NCI-H2081 treated with DMSO at 0.1 percent for 48 hours (cell line): ENCODE data around the gene CBX5.
"Not testable (repeated sequence)": the region's sequence is repeated elsewhere in the genome, so short reads cannot be mapped to it uniquely, and the experiment has no call there.

Experiments used
- DNase-seq: peaks from one replicate; lab custom pipeline; 2025; lab: John Stamatoyannopoulos, UW

Gene CBX5

DNA sequence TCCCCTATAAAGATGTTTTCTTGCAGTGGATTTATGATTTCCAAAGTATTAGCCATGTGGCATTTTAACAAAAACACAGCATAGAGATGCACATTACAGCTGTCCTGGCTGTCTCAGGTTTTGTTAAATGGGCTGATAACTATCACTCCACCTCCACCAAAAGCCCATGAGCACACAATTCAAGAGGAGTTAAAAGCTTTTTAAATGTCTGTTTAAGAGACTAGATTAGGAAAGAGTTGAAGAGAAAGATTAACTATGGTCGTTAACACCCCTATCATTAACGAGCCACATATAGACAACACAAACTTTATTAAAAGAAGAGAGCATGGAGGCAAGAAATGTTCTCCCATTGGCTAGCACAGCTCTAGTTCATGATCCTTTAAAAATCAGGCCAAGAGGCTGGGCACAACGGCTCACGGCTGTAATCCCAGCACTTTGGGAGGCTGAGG is 14.5 kb downstream of the CBX5 start:
- no peak for DNase-seq

DNA sequence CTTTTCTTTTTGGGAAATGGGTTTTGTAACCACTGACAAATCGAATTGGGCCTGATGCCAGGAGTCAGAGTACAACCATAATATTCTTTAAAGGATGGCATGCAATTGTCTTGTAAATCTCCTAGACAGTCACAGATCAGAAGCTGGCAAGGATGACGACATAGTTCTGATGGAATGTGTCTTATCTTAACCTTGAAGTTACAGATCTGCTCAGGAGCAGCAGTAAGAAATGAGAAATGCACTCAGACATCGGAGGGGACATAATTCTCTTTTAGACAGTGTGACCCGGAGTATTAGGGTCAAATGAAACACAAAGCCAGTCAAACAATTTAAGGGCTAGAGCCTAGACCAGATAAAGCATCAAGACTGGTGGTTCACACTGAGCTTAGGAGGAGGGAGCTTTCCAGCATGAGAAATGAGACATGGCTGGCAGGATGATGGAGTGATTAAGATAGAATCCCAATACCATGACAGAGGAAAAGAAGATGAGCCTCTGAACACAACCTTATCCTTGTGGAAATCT is 17.5 kb downstream of the CBX5 start:
- DNase-seq, result no peak

DNA sequence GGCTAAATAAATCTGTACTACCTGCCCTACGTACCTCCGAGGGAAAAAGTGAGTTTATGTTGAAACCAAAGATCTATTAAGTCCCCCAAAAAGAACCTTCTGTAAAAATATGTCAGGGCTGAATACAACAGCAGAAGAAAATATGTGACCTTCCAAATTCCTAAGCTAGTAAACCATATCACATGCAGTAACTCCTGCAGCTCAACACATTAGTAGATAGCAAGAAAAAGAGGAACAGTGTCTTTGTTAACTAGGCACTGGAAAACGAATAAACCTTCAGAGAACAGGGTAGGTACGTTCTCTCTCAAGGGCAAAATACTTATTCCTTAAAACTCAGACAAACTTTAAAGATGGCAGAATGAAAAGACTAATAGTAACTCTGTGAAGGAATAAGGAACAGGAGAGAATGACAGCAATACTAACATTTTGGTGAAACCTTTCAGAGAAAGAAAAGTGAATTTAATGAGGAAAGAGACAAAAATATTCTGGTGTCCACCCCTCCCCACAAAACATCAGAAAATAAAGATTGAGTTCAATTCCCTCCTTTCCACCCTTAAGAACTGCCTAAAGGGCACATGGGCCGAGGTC is 18.0 kb downstream of the CBX5 start:
- DNase-seq, result no peak

DNA sequence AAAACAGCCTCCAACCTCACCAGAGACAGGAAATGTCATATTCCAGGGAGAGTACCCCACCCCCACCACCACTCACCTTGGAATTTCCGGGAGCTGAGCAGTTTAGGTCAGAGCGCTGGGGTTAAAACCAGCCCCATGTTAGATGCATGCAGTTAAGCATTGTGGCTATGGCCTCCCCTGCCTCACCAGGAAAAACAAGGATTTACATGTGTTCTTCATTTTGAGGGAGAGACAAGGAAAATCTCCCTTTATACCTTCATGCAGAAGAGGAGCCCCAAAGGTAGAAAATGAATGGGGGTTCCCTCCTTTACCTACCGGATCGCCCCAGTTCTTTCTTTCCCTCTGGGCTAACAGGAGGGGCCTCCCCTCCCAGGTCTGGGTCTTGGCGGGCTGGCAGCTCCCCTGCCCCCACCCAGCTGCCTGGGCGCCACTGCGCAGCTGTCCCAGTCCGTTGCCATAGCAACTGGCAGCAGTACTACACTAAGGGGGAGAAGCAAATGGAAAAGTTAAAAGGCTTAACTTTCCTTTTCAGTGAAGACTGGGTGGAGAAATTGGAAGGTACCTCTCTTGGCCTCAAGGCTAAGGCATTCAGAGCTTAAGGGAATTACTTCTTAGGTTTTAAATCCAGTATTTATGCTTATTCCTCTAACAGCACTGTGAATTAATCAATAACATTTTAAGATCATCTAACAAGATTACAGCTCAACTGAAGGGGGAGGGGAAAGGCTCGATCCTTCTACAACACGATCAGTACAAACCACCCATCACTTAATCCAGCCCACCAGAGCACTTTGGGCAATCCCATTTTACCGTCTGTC is 20.5 kb downstream of the CBX5 start:
- peak; percentile 80 for DNase-seq

DNA sequence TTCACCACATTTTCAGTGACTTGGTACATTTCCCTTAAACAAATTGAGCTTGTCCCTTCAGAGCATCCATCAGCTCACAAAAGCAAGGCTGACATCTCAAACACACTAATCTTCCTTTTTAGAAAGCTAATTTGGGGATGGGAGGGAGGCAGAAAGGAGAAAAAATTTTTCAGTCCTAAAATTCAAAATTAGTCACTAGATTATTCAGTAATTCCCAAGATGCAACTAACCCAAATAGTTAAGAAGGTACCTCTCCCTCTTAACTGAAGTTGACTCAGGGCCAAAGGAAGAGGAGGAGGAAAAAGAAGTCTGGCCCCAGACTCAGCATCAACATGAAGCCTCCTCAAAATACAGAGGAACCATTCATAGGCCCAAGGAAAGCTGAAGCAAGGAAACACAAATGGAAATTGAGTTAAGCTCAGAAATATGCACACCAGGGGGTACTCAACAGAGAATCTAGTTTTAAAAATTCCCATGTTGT is 21.7 kb downstream of the CBX5 start:
- no peak for DNase-seq

DNA sequence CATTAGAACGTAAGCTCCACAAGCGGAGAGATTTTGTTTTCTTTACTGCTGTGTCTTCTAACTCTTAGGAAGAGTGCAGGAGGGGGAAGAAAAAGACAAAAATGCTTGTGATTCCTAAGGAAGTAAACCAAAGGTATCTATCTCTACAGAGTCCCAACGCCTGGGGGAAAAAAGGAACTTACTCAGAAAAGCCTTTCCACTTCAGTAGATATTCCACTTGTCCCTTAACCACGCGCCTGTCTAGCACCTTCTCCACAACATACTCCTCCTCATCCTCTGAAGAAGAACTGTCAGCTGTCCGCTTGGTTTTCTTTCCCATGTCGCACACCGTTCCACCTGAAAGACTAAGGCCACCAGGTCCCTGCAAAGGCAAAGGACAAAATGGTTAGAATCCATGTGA is 22.6 kb downstream of the CBX5 start:
- no peak for DNase-seq

DNA sequence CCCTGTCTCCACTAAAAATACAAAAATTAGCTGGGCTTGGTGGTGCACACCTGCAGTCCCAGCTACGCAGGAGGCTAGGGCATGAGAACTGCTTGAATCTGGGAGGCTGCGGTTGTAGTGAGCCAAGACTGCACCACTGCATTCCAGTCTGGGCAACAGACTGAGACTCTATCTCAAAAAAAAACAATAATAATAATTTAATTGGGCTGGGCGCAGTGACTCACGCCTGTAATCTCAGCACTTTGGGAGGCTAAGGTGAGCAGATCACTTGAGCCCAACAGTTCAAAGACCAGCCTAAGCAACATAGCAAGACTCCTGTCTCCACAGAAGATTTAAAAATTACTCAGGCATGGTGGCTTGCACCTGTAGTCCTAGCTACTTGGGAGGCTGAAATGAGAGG is 26.7 kb downstream of the CBX5 start:
- DNase-seq, result no peak

DNA sequence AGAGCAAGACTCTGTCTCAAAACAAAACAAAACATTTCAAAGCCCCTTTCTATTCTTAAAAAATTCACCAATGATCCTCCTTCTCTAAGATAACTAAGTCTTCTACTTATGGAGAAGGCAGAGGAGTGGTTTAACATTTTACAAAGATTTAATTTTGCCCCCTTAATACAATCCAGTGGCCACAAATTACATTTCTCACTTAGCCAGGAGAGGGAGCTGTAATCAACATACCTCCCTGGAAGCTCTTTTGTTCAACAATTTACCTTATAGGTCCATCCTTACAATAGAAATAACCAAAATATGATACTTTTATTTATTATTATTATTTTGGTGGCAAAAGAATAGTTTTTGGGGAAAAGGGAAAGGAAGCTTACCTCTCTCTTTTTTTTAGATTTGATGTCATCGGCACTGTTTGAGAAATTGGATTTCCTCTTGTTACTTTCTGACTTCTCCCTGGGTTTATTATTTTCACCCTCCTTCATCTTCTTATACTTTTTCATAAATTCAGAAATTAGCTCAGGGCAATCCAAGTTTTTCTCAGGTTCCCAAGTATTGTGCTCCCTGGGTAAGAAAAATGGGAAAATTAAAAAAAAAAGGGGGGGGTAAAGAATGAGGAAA is 28.1 kb downstream of the CBX5 start:
- no peak for DNase-seq

DNA sequence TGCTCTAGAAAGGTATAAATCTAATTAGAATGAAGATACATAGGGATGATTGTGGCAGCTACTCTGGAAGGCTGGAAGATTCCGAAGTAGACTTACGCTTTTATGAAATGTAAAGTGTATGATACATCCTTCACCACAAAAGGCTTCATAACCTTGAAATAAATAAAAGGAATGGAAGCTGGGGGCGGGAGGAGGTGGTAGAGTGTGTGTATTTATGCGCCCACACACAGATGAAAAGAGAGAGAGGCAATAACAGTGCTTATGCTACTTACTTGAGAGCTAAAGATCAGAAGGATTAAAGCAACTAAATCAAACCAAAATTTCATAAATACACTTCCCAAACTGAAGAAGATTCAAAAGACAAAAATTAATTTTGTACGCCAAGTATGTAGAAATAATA is 30.4 kb downstream of the CBX5 start:
- DNase-seq, result no peak

DNA sequence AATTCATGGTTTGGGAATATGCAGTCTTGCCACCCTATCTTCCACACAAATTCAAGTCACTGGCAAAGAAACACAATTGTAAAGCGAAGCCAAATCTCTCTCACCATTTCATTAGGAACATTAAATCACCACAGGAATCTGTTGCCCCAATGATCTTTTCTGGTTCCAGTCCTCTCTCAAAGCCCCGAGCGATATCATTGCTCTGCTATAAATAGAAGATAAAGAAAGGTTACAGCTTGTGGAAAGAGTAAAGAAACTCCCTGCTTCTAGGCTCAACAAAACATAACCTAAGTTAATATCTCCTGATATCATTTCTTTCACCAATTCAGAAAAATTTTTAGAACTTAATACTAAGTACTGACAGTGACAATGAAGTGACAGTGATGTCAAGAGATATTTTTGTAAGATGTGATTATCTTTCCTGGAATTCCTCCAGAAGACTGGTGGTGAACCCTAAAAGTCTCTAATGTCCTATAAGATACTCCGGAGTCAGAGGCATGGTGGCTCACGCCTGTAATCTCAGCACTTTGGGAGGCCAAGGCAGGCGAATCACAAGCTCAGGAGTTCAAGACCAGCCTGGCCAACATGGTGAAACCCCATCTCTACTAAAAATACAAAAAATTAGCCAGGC is 33.8 kb downstream of the CBX5 start:
- no peak for DNase-seq

DNA sequence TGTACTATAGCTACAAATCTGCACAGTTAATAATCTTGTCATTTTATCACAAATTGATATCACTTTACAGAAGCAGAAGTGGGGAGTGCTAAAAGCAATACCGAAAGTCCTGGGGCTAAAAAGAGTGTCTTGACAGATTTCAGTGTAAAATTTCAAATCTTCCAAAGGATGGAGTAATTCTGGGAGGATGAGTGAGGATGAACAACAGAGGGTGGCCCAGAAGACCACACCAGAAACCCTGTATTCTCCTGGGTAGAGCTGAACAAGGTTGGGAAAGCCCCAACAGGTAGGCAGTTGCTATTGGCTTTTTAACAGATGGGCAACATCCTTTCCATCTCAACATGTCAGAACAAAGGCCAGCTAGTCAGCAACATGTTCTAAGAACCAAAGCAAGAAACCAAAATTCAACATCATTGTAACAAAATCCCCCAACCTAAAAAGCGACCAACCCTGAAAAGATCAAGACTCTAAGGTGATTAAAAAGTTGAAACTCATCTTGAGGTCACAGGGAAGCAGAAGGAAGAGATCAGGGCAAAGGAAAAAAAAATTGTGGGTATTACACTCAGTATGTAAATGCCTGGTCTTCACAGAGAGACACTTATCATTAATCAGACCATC is 38.8 kb downstream of the CBX5 start:
- no peak for DNase-seq

DNA sequence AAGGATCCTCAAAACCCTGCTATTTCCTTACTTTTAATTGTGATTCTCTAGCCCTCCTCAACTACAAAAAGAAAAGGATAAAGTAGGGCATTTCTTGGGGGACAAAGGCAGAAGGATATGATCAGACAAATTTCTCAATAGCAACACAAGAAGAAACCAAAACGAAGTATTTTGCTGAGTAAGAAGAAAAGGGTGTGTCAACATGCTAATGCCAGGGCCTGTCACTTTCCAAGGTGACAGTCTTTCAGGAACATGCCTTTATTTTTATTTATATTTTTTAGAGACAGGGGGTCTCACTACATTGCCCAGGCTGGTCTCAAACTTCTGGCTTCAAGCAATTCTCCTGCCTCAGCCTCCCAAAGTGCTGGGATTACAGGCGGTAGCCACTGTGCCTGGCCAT is 39.8 kb downstream of the CBX5 start:
- DNase-seq, result no peak

DNA sequence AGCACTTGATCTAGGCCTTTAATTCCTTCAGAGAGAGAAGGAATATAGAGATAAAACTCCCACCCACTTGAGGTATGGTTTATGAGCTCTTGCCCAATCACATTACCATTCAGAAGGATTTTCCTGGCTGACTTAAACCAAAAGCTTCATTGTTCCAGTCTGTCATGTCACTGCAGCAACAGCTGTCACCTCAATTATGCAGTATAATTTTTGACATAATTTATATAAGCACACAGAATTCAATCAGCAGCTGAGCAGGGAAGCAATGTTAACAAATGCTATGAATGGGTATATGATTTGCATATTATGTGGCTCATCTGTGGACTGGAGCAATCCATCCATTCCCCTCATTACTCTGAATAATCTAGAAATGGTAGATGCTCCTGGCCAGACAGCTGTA is 40.3 kb downstream of the CBX5 start:
- DNase-seq, result no peak

DNA sequence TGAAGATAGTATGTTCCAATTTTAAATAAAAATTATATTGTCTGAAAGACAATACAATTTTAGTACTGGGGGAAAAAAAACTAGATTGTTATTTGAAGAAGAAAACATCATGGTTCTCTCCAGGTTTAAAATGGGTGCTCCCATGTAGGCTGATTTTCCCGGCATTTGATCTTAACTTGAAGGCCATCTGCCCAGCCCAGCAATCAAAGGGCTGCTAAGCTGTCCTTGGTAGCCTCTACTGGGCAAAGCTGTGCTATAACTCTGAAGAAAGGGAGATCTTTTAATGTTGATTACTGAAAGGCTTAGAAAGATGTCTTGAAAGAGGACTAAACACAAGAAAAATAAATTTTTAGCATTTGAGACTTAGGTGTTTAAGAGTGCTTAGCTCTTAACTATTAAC is 41.4 kb downstream of the CBX5 start:
- DNase-seq, result no peak

DNA sequence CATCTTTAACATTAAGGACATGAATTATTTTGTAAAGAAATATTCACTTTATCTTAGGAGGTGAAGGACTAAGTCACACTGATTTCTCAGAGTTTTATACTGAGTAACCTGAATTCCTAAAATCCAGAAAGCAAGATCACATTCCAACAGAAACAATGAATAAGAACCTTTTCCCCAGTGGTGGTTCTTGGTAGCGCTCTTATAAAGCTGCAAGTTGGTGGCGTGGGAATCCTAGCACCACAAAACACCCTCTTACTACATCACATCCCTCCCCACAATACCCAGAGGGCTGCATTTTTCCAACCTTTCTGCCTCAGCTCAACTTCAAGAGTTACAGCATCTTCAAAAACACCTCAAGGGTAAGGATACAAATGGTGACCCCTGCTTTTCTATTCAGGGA is 47.1 kb downstream of the CBX5 start:
- no peak for DNase-seq

DNA sequence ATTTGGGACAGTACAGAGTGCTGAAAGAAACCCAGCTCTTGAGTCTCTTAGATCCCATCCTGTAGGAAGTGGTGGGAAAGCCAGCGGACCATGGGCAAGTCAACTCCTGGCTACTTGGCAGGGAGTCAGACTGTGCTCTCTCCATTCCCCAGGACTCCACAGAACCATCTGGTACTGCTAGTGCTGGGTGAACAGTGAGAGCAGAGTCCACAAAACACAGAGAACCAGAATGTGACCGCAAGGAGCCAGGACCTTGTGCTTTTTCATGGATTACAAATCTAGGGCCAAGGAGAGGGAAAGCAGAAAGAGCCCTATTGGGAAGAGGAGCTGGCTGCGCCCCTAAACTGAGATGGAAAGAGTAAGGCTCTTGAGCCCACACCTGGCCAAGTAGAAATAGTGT is 48.7 kb downstream of the CBX5 start:
- not testable (repeated sequence) for DNase-seq

DNA sequence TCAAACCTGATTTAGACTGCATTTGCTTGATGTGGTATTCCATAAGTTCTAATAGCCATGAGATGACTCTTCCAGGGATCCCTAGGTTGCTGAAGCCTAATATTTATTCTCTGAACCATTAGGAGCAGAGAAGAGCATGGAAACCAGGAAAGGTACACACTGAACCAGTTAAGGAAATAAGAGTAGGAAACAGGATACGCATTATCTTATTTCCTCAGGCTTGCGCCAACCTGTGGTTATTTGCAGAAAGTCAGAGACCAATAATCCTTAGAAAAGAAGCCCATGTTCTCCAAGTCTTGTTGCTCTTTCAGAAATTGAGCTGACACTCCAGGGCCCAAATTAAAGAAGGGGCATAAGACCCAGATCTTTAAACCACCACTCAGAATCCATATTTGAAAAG is 49.4 kb downstream of the CBX5 start:
- no peak for DNase-seq

DNA sequence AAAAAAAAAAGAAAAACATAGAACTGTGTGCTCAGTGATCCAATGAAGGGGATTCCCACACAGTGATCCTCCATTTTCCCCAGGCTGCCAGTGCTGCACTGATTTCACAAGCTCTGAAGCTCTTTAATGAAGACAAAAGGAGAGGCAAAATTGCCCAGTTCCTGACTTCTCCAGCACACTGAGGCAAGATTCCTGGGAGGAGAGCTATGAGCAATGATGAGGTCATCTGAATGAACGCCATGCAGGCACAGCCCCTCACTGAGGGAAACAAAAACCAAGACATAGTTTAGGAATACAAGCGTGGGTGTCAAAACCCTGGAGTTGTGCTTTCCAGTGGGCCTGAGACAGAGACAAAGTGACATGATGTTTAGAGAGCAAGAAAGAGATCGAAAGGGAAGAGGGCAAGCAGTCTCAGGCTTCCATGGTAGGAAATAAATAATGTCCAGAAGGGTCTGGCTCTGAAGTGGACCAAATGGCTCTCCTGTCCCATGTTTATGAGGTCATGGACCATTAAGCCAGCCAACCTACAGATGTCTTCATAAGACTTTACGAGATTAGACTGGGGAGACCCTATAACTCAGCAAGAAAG is 50.2 kb downstream of the CBX5 start:
- DNase-seq, result no peak

DNA sequence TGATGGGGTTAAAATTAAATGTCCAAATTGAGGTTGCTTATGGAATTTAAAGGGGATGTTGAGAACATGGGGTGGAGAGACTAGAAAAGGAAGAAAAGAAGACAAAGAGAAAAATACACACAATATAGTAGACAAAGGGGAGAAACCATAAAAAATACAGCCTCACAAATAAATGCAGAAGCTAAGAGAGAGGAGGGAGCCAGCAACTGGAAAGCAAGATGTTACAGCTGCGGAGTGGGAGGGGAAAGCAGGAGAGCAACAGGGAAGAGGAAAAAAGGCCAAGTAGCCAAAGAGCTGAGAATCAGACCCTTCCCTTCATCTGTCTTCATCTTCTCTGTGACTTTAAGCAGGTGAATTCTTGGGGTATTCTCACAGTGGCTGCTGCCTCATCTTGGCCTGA is 51.5 kb downstream of the CBX5 start:
- no peak for DNase-seq

DNA sequence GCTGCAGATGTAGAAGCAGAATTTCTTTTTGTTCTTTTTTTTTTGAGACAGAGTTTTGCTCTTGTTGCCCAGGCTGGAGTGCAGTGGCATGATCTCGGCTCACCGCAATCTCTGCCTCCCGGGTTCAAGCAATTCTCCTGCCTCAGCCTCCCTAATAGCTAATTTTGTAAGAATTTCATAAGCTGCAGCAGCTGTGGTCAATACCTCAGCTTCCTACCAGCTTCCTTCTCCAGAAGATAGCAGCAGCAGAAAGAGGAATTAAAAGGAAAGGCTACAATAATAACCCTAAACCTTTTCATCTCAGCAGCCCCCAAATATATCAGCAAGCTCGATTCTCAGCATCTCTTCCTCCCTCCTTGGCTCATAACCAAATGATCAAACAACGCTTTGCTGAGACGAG is 52.0 kb downstream of the CBX5 start:
- not testable (repeated sequence) for DNase-seq

DNA sequence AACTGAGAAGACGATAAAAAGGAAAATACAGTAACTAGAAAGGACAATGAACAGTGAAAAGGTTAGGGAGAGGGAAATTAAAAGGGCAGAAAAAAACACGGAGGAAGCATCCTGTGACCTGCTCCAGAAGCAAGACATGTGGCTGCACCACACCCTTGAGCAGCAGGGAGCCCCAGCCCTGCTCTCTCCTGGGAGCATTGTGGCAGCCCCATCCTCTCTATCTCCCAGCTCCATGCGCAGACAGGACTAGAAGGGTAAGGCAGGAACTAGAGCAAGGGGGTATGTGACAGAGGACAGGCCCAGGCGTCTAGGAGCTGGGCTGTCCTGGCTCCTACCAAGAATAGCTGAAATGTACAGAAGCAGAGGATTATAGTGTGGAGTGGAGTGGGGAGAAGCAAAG is 52.5 kb downstream of the CBX5 start:
- no peak for DNase-seq

DNA sequence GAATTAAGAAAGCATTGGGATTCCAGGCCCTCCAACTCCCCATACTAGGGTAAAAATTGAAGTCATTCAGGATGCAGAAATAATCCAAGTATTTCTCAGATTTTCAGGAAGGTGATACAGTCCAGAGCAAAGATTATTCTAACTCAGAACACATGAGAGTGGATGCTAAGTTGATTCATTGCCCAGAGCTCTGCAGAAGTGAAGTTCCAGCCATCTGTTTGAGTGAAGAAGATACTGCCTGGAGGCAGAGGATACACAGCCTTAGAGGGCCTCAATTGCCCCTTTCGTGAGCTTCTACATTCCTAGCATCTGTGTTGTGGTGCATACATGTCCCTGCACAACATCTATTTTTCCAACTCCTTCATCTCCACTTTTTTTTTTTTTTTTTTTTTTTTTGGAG is 54.3 kb downstream of the CBX5 start:
- DNase-seq, result no peak
